HG02870 (cell line): ENCODE measurements around the gene NMNAT1.
"Not testable (repeated sequence)": the region's sequence is repeated elsewhere in the genome, so short reads cannot be mapped to it uniquely, and the experiment has no call there.

Experiments
- ATAC-seq: cut with Tn5 transposase; IDR thresholded peaks from one replicate; pipeline ENCODE4 v1.9.1; 2021; ENCODE audit warnings: mild to moderate bottlenecking, moderate library complexity; ENCODE audit not compliant: unreplicated experiment

NMNAT1 gene

GRCh38 chr1:9942939-9943788 is at the start of gene NMNAT1, which contains the start of gene LZIC:
TSS of gene NMNAT1 (plus strand) at chr1:9943475. CDS start at chr1:9972074, 28,599 bp downstream.
TSS of gene LZIC (minus strand) at chr1:9943391. CDS start at chr1:9936619, 6,772 bp downstream.
- peak; percentile 90 for ATAC-seq

DNA sequence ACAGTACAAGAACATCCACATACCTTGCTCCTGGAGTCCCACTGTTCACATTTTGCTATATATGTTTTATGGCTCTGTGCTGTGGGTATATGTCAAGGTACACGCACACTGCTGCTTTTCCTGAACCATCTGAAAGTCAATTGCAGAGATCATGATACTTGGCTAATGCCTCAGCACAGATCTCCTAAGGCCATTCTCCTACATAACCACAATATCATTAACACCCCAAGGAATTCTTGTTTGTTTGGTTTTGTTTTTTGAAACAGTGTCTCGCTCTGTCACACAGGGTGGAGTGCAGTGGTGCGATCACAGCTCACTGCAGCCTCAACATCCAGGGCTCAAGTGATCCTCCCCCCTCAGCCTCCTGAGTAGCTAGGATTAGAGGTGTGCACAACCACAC is 49.2 kb upstream of the NMNAT1 start:
- ATAC-seq: no peak

DNA sequence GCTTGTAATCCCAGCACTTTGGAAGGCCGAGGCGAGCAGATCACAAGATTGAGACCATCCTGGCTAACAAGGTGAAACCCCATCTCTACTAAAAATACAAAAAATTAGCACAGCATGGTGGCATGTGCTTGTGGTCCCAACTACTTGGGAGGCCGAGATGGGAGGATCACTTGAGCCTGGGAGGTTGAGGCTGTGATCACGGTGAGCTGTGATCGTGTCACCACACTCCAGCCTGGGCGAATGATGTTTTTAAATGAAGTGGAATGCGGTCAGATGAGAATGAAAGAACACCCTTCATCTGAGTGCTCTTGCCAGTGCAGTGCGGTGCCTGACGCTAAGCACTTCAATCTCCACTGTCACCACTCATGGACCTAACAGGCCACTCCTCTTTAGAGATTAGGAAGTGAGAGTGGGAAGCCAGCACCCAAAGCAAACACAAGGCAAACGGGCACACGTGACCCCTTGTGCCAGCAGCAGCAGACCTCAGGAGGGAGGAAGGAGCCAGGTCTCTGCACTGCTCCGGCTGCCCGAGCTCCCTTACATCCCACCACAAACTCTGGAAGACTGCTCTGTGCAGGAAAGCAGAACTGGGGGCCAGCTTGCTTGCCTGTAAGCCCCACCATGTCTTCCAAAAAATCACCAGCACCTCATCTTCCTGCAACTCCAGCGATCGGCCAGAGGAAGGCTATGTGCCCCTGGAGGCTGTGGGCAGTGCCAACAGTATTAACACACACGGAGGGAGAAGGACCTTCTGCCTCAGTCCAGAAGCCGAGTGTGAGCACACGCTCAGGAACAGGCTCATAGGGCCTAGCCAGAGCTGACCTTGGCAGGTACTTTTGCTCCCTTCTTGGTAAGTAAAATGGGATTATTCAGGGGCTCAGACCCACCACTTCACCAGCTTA is 42.9 kb upstream of the NMNAT1 start:
- no peak for ATAC-seq

DNA sequence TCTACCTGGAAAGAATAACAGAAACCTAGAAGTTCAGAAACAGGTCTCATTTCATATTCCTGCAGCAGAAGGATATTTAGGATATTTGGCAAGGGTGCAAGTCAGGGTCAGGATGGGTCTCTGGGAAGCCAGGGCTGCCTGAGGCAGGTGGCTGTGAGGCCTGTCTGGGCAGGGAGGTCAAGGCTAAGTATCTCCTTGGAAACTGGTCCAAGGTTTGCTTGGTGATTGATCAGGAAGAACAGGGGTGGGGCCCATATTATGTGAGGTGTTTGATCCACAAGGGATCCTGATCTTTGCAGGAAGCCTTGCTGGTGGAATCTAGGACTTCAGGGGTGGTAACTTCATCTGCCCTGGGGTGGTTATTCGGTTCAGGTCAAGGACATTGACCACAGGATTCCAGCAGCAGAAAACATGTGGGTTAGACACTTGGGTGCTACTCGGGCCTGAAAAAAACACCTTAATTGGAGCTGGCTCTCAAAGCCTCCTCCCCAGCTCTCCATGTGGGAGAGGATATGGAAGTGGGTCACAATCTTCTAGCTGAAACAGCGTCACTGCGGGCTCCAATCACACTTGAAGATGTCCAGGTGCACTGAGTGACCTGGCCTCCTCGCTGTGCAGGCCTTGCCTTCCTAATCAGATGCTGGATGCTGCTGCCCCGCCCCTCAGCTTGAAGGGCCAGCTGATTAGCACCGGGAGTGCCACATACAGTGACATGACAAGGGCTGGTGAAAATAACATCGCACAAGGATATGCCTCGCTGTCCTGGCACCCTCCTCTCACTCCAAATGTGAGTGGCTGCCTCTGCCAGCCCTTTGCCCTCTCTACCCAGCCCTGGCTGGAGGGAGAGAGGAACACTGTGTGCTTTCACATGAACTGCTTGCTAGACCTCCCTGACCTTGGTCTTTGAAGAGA is 41.9 kb upstream of the NMNAT1 start:
- no peak for ATAC-seq

- no peak for ATAC-seq
Observed at GRCh38 chr1:9902060-9902452, 41.2 kb upstream of the NMNAT1 start.

- peak; percentile 64 for ATAC-seq
Observed at GRCh38 chr1:9903801-9904527, 39.3 kb upstream of the NMNAT1 start.

DNA sequence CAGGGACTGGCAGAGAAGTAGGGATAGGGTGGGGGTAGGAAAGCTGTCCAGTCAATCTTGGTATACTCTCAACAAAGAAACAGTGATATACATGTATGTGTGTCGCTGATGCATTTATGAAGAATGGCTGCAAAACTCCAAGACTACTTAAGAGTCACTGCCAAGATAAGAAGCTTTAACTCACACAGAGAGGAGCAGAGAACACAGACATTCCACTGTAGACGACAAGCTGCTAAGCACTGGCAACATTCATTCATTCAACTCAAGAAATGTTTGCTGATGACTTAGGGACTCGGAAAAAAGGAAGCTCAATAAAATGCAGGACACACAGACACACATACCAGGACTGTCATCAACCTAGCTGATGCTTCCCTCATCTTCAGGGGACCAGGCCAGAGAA is 38.7 kb upstream of the NMNAT1 start:
- ATAC-seq: no peak

DNA sequence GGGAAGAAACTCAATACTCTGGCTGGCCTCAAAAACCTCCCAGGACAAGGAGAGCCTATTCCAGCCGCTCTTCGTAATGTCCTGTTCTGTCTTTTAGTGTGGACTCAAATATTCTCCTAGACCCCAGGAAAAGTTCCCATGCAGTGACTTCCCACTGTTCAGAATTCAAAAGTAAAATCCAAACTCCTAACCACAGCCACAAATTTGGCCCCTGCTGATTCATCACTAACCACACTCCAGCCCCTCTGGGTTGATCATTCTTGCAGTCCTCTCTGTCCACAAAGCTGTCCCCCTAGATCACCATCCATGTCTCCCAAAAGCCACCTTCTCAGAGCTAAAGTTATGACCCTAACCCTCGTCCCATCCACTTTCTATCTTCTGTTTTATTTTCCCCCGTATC is 38.3 kb upstream of the NMNAT1 start:
- ATAC-seq: no peak

GRCh38 chr1:9906466-9906865 is 36.8 kb upstream of the NMNAT1 start:
- ATAC-seq: no peak

GRCh38 chr1:9907441-9907840 is 35.8 kb upstream of the NMNAT1 start:
- ATAC-seq: no peak

- no peak for ATAC-seq
Observed at GRCh38 chr1:9908871-9909233, 34.4 kb upstream of the NMNAT1 start.

DNA sequence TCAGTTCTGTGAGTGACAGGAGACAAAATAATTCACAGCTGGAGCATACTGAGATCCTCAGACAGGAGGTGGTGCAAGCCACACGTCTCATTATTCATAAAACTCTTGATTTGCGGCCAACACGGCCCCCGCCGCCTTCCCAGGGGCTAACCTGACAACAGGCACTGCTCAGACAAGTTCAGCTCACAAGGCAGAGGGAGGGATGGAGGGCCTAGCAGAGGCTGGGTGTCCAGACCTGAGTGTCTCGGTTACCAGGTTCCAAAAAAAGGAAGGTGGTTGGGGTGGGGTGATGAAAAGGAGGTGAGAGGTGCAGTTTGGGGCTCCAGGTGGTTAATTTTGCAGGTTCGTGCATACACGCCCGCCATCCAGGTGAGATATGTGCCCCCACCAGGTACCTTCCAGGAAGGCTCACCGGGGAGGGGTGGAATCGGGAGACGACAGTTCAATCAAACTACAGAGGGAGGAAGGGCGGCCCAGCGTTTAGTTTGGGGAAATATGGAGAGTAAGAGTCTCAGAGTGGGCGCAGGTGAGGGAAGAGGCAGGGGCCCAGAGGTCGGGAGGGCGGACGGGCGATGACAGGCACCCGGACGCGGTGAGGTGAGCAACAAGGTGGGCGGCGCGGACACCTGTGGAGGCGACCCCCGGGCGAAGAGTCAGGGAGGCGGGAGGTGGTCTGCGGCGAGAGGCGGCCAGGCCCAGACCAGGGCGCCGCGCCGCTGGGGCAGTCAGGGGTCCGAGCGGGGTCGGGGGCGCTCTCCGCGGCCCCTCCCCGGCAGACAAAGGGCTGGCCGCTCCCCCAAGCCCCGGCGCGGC is 33.8 kb upstream of the NMNAT1 start:
- ATAC-seq: peak; percentile 1

- ATAC-seq: peak; percentile 61
Observed at GRCh38 chr1:9910076-9910422, 33.2 kb upstream of the NMNAT1 start, which contains the start of gene CTNNBIP1. TSS of gene CTNNBIP1 (minus strand) at chr1:9910269. CDS start at chr1:9872064, 38,205 bp downstream.

DNA sequence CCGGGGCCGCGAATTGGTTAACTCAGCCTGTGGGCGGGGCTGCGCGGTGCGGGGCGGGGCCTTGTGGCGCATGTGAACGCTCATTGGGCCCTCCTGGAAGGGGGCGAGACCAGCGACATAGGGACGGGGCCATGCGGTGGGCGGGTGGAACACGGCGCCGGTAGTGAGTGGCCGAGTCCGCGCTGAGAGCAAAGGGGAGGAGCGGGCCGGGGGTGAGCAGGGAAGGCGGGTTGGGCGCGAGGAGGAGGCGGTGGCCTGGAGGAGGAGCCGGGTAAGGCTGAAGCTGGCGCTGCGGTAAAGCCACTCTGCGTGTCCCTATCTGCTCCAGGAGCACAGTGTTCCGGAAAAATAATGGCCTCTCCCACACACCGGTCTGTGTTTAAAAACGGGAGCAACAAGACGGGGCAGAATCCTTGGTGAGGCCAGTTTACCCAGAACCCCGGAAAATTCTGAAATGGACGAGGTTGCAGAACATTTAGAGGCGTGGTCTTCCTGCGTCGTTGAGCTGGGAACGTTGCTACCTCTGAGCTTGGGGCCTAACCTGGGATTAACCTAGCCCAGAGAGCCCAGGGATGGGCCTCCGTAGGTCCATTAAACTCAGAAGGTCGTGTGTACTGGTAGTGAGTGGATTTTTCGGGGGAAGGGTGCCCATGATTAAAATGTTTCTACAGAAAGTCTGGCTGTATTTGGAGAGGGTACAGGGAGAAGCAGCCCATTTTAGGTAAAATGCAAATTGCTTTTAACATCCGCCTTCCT is 32.7 kb upstream of the NMNAT1 start:
- peak; percentile 95 for ATAC-seq

DNA sequence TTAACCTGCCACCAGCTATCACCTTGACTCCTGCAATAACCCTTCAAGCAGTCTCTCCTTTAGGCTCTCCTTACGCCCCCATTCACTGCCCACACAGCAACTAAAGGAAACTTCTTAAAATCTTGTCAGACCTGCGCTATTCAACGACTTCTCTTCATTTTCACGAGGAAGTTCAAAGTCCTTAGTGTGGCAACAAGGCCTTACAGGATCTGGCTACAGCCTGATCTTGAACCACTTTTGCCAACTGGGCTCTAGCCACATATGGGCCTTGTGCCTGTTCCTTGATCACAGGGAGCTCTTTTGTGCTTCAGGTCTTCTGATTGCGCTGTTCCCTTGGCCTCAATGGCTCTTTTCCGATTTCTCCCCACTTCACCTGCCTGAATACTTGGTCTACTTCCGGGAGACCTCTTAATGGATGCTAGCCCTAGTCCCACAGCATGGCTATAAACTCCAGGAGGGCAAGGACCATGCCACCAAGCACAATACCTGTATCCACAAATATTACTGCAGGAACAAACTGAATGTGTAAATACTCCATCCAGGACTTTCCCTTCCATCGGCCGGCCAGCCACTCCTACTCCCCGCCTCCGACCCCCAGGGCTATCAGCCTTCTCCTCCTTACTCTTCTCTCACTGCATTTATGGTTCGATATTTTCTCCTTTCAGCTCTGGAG is 30.9 kb upstream of the NMNAT1 start:
- ATAC-seq: no peak

DNA sequence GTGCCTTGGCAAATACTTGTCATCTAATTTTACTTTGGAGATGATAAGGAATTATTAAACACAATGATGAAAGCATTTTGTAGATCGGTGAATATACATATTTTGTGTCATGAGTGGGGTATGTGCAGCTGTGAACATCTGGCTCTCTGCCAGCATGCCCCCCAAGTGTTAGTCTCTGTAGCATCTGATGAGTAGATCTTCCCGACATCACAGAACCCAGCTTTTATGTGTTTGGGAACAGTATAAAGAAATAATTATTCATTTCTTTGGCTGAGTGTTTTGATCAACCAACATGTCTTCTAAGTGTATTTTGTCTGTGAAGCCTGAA is 28.7 kb upstream of the NMNAT1 start:
- no peak for ATAC-seq

DNA sequence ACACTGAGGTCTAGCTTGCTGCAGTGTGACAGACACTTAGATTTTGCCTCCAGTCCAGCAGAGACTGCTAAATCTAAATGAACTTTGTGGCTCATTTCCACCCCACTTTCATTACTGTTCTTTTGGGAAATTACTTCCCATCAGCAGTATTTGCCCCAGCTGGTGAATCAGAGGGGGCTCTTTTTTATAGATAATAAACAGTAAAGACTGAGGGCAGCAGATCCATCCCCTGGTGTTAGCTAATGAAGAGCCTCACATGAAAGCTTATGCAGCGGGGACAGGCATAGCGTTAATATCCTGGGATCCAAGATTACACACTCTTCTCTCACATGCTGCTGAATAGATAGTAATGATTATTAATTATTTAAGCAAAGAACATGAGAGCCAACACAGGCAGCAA is 26.8 kb upstream of the NMNAT1 start:
- ATAC-seq: no peak

DNA sequence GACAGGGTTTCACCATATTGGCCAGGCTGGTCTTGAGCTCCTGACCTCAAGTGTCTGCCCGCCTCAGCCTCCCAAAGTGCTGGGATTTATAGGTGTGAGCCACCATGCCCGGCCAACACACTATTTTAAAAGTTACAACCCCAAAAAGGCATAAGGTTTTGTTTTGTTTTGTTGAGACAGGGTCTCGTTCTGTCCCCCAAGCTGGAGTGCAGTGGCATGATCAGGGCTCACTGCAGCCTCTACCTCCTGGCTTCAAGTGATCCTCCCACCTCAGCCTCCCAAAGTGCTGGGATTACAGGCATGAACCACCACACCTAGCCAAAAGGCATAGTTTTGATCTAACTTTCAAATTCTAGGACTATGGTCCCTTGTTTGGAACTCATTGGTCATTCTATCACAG is 25.8 kb upstream of the NMNAT1 start:
- not testable (repeated sequence) for ATAC-seq
